ENCODE data around the gene LARGE1.

The LARGE1 gene

GRCh38 chr22:33513388-33514338, 406.6 kb downstream of the LARGE1 start:
- no peak for DNase-seq

DNA sequence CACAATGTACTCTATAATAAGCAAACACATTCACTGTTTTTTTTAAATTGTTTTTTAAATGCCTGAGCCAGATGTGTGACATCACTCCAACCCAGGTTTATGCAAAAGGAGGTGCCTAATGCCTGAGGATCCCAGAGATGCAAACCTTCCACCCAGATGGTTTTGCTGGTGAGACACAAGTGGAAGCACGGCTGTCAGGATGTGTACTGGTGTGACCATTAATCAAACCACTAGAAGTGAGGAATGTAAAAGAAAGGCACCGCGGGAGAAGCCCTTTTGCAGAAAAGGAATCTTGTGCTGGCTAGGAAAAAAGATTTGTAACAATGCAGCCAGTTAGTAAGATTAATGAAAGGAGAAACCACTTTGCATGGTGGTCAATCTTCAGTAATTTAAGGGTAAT, 407.4 kb downstream of the LARGE1 start:
- no peak for DNase-seq

DNA sequence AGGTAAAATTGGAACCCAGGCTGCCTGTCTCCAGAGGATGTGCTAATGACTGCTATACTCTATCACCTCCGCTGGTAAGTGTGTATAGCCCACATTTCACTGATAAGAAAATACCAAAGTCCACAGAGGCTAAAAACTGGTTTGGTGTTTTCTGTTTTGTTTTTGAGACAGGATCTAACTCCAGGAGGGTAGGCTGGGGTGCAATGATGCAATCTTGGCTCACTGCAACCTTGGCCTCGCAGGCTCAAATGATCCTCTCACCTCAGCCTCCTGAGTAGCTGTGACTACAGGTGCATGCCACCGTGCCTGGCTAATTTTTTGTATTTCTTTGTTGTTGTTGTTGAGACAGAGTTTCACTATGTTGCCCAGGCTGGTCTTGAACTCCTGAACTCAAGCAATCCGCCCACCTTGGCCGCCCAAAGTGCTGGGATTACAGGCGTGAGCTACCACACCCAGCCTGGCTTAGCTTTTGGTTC, 409.8 kb downstream of the LARGE1 start:
- DNase-seq = no peak

GRCh38 chr22:33504941-33505625, 415.2 kb downstream of the LARGE1 start:
- no peak for DNase-seq

DNA sequence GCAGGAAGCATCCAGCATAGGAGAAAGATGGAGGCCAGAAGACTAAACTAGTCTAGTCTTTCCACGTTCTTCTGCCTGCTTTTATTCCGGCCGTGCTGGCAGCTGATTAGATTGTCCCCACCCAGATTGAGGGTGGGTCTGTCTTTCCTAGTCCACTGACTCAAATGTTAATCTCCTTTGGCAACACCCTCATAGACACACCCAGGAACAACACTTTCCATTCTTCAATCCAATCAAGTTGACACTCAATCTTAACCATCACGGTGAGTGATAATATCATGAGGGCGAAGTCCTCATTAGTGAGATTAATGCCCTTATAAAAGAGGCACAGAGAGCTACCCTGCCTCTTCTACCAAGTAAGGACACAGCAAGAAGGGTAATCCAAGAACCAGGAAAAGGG, 424.2 kb downstream of the LARGE1 start:
- no peak for DNase-seq

GRCh38 chr22:33493476-33494205, 426.6 kb downstream of the LARGE1 start:
- DNase-seq = no peak

GRCh38 chr22:33492210-33492651, 428.0 kb downstream of the LARGE1 start:
- no peak for DNase-seq

- DNase-seq = no peak
These were observed 433.1 kb downstream of the LARGE1 start for GRCh38 chr22:33487041-33487716.

- no peak for DNase-seq
These were observed 438.7 kb downstream of the LARGE1 start for GRCh38 chr22:33481550-33481949.

DNA sequence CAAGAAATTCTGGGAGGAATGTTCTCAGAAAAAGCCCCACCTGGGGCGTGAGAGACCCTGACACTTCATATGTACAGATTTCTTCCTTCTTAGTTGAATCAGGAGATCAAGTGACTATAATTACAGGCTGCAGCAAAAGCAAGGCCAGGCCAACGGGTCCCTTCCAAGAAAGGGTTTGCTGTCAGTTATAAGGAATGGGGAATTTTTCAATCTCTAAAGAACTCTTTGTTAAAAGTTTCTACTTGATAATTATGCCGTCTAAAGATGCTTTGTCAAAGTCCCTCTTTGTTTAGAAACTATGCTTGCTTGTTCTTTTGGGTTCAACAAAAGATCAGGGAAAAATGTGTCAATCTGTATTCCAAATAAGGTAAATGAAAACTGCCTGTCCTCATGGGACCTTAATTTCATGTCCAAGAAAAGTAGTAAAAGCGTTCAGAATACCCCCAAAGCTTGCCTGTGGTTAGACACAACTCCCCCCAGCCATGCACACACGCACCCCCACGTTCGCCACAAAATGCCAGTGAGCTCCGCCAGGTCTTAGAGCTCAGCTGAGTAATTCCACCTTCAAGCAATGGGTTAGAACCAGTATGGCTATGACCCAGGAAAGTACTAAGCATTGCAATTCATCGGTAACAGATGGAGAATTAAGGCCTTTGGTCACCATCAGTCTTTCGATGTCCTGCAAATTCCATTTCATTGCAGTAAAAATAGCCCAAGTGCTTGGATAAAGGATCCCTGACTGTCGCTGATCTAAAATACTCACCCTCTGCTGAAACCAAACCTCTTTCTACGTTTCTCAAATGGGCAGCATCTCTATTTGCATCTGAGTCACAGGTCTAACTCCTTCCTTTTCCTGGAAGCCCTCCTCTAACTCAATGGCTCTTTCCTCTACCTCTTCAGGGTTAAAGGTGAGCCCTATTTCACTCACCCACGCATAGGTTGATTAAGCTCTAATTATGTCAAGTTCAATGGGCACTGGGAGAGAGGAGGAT, 442.9 kb downstream of the LARGE1 start:
- DNase-seq = no peak

- DNase-seq = no peak
These were observed 443.6 kb downstream of the LARGE1 start for GRCh38 chr22:33476716-33477115.

DNA sequence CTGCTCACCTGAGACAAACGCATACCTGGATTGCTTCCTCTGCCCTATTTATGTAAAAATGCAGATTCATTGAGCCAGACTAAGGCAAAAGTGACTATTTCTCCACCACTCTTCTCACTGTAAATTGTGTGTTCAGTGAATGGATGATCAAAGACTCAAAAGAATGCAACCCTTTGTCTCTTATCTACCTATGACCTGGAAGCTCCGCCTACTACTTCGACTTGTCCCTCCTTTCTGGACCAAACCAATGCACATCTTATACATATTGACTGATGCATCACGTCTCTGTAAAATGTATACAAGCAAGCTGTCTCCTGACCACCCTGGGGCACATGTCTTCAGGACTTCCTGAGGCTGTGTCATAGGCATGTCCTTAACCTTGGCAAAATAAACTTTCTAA, 444.1 kb downstream of the LARGE1 start:
- no peak for DNase-seq

DNA sequence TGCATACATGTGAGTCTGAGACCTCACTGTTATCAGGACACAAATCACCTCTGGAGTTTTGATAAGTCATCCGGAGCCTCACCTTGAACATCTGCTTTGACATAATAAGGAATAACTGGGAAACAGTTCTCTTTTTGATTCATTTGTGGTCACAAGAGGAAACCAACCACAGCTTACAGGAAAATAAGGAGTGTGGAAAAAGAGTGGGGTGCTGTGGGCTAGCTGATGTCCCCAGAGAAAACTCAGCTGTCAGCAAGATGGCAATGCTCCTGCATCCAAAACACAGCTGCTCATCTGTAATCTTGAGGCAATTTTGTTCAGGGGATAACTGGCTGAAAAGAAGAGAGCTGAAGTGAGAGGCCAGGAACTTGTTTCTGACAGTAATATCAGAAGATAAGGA, 445.7 kb downstream of the LARGE1 start:
- no peak for DNase-seq

DNA sequence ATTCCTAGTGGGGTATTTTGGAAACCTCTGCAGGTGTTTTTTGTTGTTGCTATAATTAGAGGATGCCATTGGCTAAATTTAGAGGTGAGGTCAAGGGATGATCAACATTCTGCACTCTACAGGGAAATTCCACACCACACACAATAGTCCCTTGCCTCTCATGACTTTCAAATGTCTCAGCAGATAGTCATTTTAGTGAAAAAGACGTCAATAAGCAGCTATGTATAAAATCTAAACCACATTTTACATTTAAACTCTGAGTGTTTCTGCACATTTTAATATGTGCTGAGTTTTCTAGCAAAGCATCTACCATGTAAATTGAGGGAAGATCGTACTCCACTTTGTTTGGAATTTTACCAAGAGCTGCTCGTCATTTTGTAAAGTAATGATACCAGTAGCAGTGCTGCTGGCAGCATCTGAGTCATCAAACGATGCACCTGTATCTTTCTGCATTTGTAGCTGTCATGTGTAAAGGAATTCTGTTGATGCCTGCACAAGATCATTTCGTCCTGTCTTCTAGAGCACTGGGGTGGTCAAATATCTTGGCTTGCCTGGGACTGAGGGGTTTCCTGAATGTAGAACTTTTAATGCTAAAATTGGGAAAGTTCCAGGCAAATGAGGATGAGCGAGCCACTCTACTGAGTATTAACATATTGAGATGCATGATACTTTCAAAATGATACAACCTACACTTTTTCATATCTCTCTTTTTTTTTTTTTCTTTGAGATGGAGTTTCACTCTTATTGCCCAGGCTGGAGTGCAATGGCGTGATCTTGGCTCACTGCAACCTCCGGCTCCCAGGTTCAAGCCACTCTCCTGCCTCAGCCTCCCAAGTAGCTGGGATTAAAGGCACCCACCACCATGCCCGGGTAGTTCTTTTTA, 447.6 kb downstream of the LARGE1 start:
- DNase-seq = no peak

DNA sequence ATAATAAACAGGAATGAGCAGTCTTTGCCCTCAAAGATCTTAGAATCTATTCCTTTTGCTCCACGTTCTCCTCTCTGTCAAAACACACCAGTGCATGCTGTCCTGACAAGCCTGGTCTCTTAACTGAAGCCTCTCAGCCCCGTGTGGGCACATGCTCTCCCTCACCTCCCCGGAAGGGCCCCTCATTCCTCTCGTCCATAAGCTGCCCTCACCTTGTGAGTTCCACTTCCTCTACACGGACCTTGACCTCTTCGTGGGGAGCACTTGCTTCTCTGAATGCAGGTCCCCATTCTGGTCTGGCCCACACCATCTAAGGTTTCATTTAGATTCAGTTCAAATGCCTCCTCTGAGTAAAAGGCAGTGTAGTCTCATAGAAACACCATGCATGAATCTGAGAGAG, 449.8 kb downstream of the LARGE1 start:
- no peak for DNase-seq

DNA sequence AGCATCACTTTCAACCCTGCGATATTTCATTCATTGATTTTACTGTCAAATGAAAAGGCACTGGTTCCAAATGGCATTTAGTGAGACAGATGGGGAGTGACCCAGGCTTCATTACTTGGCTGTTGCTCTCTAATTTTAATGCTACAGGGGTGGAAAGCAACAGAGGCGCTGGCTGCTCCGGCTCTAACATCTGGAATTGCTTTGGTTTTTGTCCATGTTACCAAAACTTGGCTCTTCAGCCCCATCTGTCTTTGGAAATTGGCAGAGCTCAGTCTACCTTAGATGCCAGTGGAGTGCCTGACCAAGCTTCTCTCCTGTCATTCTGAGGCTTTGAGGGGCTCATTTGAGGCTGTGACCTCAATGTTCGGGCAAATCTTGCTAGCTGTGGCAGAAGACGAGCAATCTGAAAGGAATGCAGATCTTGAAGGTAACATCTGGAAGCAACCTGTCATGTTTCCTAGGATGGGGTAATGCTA, 452.6 kb downstream of the LARGE1 start:
- DNase-seq = no peak

GRCh38 chr22:33467080-33467479, 453.2 kb downstream of the LARGE1 start:
- DNase-seq = no peak

- no peak for DNase-seq
These were observed 454.7 kb downstream of the LARGE1 start for GRCh38 chr22:33465554-33465953.

DNA sequence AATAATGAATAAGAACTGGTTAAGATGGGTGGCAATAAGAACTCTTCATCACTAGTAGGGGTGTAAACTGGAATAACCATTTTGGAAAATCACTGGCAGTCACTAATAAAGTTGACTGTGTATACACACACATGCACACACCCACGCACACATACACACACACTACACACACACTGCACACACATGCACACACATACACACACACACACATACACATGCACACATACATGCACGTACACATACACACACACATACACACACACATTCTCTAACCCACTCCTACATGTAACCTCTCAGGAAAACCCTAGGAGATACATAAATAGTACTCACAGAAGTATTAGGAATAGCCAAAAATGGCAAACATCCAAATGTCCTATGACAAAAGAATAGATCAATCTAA, 455.6 kb downstream of the LARGE1 start:
- no peak for DNase-seq
